Measurements from ENCODE around the gene WDR33.

WDR33 gene

DNA sequence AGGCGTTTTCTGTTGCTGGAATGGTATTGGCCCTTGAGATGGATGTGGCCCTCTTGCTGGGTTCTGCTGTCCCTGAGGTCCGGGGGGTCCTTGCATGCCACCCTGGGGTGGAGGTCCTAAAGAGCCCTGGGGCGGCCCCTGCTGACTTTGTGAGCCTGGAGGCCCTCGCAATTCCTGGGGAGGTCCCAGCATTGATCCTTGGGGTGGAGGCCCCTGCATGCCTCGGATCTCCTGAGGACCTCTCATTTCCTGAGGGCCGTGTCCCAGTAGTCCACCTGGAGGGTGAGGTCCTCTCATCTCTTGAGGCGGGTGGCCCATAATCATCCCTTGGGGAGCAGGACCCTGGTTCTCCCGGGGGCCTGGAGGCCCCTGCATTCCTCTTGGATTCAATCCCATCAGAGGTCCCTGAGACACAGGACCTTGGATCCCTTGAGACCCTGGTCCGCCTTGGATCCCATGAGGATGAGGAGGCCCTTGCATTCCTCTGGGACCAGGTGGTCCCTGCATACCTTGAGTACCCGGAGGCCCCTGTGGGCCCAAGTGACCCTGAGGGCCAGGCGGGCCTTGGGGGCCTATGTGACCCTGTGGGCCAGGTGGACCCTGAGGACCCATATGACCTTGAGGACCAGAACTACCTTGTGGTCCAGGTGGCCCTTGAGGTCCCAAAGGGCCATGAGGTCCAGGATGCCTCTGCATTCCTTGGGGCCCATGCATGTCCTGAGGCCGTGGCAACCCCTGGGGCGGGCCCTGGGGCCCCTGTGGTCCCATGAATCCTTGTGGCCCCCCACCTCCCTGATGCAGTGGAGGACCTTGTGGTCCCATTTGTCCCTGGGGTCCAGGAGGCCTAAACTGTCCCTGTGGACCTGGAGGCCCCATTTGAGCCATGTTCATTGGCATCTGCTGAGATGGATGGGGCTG, 91.4 kb downstream of the WDR33 start:
- DNase-seq (ENCODE audit: low spot score) = no peak

DNA sequence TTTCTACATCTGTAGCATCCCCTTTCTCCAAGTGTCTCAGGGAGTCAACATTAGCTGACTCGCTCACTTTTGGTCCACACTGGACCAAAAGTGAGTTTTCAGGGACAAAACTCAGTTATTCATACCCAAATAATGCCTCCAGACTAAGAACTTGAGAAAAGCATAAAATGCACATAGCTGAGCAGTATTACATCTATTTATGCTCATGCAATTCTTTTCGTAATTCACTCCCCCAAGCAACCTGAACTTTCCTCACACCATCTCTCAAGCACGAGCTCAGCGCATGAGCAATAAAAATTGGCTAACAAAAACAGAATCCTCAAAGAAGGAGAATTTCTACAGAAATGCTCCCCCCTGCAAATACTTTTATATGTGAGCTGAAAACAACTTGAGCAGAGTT, 92.7 kb downstream of the WDR33 start:
- no peak for DNase-seq (ENCODE audit: low spot score)

DNA sequence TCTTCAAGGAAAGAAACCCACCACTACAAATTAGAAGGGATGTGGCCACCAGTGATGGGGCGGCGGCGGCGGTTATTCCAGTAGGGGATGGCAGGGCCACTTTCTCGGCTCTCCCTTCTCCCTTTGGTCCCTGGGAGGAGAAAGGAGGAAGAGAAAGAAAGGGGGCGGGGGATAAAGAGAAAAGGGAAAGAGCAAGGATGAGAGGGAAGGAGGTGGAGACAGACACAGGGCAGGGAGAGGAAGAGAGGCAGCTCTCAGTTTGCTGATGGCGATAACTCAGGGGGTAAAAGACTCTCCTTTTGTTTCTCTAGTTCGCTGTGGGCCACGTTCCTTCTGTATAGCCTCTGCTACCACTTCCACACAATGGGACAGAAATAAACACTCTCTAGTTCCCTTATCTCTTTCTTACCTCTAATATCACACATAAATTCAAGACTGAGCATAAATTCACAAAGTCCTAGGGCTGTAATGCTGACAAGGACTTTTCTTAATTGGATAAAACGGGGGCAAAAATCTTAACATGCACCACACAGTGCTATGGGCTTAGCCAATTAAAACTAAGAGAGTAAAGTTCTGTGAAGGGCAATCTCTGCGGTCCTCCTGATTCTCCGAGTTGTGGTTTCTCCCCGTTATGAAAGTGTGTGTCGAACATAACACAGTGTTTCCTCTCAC, 95.1 kb downstream of the WDR33 start:
- DNase-seq (ENCODE audit: low spot score) = no peak

DNA sequence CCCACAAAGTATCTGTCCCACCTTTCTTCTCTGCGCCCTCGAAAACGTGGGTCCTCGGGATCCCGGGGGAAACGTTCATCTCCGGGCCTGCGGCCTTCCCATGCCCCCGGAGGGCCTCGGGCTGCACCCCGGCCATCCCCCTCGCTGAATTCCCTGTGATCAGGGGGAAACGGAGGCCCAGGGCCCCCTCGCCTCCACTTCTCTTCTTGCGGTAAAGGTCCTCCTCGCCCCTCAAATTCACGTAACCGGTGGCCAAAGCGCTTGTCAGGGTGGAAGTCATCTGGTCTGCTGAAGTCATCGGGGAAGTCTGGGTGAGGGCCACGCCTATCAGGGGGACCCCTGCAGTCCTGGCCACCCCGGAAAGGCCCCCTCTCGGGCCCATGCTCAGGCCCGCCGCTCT, 97.4 kb downstream of the WDR33 start:
- DNase-seq (ENCODE audit: low spot score) = no peak

DNA sequence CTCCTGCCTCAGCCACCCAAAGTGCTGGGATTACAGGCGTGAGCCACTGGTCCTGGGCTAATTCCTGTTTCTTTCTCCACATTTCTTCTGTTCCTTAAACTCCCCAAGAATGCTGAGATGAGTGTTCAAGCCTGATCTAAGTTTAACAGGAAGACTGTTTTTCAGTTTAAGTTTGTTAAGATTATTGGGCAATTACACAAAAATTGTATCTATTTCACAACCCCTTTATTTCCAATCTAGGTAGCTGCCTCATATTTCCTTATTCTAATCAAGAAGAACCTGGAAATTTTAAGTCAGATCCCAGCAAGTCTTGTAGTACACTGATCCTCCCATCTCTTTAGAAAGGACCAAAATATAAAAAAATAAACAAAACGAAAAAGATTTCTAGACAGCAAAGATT, 98.0 kb downstream of the WDR33 start:
- DNase-seq (ENCODE audit: low spot score) = no peak

DNA sequence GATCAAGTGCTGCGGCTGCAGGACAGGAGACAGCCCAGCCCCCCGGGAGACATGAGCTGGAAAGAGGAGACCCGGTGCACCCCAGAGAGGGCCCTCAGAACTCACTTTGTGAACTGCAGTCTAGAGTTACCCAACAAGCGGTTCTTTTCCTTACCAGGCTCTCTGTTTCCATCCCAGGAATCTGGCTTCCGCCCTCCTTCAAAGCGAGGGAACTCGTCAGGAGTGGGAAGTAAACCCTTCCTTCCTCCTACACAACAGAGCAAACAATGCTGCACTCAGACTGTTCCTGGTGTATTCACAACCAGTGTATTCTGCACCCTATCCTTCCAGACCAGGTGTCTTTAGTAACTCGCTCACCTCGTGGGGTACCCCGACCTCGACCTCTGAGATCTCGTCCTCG, 101.6 kb downstream of the WDR33 start:
- no peak for DNase-seq (ENCODE audit: low spot score)

DNA sequence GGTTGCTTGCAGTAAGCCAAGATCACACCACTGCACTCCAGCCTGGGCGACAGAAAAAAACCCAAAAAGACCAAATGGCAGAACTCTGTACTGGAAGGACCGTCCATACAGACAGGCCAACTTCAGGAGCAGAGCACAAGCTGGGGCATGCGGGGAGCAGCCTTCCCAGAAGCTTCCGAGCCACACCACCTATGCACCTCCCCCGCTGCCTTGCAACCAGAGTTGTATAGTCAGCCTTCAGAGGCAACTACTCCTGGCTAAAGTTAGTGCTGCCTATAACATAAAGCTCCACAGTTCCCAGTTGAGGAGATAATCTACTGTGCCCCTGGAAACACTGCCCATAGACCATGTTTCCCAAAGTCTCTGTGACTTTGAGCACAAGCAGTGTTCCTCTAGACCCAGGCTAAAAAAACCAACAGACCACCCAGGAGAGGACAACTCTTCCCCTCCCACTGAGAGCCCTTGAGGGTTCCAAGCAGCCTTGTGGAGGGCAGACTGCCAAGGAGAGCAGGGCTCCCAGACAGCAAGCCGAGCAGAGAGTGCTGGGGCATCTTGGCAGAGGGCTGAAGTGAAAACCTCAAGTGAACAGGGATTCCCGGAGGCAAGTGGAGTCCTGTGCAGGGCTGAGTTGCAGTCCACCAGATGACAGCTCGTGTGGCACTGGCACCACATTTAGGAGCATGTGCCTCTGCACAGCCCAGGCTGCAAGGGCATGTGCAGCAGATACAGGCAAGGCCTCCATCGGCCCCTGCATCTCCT, 102.9 kb downstream of the WDR33 start:
- no peak for DNase-seq (ENCODE audit: low spot score)

DNA sequence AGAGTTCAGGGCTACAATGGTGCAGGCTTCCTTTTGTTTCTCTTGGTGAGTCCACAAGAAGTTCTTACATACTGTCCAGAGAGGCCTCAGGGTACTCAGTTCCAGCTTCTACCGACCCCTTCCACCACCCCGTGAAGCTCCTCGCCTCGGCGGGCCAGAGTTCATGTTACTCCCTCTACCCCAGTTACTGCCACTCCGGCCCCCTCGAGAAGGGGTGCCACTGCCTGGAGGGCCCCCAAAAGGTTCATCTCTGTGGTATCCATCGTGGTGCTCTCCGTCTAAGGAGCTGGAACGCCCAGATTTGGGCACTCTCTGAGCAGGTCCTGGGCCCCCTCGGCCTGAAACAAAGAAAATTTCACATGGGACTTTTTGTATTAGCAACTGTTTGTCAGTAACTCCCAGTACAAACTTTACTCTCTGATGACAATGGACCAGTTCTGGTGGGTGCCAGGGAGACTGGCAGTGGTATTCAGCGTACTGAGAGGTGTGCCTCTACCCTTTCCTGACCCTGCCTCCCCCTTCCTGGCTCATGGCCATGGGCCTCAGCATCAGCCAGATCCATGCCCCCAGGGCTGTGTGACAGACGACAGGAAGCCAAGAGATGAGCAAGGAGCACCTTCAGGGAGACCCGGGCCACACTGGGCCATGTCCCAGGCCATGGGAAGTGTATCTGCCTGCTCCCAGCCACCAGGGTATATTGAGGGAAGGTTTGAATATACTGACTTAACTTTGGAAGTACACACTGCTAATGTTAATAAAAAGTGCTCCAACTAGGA, 104.6 kb downstream of the WDR33 start:
- no peak for DNase-seq (ENCODE audit: low spot score)

DNA sequence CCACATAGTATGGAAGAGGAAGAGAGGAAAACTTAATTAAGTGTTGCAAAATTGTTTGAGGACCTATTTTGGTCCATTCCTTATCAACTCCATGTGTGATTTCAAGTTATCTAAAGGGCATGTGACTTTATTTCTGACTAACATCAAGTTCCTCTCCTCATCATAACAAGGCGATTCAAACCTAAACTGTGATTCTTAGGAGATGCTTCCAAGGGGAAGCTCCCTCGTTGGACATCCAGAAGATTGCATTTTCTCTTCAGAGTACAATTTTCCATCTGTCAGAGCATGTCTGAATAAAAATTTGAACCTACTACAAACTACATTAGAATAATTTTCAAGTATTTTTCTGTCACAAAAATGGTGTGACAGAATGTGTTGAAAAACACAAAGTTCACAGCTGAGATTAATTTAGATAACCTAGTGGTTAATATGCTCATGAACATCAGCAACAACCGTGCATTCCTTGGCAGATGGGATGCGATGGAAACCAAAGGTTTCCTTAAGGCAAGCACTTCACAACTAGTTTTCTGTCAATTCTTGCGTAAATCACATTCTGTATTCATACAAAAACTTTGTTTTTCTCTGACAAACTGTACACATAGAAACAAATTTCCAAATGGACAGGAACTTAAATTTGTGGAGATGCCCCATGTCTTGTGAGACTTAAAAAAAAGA, 105.4 kb downstream of the WDR33 start:
- no peak for DNase-seq (ENCODE audit: low spot score)

DNA sequence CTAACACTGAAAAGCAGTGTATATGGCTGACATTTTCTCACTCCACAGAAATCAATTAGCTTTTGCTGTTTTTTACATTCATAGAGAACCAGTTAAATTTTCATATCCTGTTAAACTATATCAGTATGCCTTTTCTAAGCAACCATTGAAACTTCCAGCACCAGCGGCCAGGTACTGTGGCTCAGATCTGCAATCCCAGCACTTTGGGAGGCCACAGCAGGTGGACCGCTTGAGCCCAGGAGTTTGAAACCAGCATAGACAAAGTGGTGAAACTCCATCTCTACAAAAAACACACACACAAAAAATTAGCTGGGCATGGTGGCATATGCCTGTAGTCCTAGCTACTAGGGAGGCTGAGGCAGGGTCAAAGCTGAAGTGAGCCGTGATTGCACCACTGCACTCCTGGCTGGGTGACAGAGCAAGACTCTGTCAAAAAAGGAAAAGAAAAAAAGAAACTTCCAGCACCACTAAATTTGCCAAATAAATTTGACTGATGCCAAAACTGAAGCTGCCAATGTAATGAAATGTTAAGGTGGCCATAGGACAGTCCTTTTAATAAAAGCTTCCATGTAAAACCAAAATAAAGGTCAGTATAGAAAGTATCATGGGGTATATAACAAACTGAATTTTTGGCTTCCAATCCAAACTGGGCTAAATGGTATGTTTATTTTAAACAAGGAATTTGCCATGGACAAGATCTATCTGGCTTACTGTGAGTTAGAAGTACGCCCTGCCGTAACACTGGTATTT, 106.2 kb downstream of the WDR33 start:
- DNase-seq (ENCODE audit: low spot score) = no peak

DNA sequence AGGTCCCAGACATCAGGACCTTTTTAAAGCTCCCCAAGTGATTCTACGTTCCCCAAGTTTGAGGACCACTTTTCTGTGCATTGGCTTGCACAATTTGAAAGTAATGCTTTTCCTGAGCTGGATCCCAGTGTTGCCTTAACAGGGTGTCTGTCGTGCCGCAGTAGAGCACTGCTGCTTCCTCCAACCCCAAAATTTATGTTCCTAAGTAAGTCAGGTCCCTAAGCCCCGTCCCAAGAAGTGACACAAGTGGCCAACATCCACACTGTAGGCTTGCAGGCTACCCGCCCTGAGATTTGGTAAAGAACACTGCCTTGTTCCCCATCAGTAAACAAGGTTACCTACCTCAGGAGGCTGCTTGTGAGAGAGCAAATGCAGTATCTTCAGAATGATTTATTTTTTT, 107.7 kb downstream of the WDR33 start:
- no peak for DNase-seq (ENCODE audit: low spot score)

DNA sequence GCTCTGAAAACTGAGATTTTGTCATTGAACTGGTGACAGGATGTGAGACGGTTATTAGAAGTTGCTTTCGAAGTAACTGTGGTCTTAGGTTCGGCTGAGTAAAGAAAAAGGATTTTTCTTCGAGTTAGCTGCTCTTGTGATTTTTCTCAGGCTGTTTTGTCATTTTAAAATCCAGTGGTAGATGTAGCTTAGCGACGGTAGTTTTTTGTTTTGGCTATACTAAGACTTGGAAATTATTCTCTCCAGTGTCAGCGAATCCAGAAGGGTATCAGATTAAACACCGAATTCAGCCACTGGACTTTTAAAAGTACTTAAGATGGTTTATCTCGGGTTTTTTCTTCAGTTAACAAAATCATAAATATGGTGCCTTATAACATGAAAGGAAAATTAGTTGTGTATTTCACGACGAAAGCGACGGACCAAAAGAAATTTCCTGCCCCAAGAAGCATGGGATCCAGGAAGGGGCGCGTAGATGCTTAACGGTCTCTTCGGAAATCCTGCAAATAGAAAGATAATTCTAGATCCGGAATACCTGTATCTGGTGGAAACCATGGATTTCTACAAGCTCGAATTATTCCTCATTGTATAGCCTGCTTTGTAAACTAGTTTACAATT, 108.5 kb downstream of the WDR33 start:
- DNase-seq (ENCODE audit: low spot score) = no peak

DNA sequence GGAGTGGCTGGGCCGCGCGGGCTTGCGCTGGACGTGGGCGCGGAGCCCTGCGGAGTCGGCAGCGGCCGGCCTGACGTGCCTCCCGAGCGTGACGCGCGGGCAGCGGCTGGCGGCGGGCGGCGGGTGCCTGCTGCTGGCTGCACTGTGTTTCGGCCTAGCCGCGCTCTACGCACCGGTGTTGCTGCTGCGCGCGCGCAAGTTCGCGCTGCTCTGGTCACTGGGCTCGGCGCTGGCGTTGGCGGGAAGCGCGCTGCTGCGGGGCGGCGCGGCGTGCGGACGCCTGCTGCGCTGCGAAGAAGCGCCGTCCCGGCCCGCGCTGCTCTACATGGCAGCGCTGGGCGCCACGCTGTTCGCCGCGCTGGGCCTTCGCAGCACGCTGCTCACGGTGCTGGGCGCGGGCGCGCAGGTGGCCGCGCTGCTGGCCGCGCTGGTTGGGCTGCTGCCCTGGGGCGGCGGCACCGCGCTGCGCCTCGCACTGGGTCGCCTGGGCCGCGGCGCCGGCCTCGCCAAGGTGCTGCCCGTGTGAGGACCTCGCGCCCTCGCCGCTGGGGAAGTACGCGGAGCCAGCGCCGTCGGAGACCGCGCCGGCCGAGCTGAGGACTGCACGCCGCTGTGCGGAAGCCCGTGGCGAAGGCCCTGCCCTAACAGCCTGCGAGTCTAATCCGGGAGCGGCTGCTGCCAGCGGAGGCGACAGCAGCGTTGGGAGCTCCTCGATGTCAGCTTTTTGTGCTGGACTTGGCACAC, 109.1 kb downstream of the WDR33 start:
- peak; percentile 79 for DNase-seq (ENCODE audit: low spot score)

DNA sequence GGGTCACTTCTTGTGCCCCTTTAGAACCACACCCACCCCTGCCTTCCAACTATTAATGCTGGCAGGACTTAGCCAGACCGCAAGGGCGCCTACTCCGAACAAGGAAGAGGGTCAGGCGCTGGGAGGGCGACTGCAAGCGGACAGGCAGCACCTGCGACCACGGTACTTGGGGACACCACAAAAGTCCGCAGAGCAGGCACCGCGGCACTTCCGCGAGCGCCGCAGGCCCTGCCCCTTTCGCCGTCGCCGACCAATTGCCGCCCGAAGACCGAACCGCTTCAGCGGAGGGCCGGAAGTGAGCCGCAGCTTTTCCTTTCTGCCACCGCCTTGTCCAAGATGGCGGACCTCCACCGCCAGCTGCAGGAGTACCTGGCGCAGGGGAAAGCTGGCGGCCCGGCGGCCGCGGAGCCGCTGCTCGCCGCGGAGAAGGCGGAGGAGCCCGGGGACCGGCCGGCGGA, 109.7 kb downstream of the WDR33 start, which contains the start of gene SFT2D3:
TSS of gene SFT2D3 (plus strand) at position 305 of the 458 bp plus-strand sequence. CDS start at position 337, 32 bp downstream.
- DNase-seq (ENCODE audit: low spot score) = peak; percentile 96

DNA sequence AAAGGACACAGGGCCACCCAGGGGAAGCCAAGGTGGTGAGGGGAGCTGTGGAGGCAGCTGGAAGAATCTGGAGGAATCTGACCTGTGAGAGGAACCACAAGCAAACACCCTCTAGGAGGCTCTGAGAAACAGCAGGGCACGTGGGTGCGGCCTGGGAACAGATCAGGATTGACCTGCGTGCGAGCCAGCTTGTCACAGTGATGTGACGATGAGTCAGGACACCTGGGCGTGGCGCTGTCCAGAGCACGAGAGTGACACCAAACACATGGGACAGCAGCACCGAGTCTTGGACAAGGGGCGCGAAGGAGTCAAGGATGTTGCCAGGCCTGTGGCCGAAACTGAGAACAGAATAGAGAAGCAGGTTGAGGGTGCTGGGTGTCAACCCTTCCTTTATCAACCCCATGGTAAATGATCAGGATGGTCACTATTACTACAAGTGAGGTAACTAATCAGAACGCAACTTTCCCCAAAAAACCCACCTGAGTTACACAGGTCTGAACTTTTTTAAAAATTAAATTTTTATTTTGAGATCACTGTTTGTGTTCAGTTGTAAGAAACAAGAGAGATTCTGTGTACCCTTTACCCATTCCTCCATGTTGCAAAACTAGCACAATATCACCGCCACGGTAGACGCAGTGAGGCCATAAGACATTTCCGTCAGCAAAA, 110.3 kb downstream of the WDR33 start:
- DNase-seq (ENCODE audit: low spot score) = peak; percentile 97

DNA sequence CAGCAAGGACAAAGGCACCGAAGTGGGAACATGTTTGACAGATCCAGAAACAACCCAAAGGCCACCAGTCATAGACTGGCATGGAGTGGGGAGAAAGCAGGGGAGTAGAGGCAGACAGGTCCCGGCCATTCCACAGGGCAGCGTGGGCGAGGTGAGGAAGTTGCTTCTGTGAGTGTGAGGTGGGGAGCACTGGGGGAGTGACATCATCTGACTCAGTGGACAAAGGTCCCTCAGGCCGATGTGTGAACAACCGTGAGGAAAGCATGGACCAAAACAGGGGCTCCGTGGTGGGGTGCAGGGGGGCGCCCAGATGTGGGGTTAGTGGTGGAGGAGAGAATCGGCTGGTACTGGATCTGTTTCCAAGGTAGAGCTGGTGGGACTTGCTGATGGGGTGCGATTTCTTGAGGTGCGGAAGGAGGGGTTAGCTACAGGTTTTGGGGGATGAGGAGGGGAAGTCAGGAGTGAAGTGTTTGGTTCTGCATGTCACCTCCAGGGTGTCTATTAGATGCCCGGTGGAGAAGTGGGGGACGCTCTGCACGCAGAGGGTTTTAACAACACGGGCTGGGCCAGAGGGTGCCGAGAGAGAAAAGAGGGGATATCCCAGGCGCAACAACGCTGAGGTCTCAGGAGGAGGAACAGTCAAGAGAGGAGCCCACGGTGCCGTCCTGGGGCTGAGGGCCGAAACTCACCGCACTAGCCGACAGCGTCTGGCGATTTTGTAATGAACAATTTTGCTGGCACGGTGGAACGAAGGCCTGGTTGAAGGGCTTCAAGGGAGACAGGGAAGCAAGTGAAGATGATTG, 112.2 kb downstream of the WDR33 start:
- no peak for DNase-seq (ENCODE audit: low spot score)

DNA sequence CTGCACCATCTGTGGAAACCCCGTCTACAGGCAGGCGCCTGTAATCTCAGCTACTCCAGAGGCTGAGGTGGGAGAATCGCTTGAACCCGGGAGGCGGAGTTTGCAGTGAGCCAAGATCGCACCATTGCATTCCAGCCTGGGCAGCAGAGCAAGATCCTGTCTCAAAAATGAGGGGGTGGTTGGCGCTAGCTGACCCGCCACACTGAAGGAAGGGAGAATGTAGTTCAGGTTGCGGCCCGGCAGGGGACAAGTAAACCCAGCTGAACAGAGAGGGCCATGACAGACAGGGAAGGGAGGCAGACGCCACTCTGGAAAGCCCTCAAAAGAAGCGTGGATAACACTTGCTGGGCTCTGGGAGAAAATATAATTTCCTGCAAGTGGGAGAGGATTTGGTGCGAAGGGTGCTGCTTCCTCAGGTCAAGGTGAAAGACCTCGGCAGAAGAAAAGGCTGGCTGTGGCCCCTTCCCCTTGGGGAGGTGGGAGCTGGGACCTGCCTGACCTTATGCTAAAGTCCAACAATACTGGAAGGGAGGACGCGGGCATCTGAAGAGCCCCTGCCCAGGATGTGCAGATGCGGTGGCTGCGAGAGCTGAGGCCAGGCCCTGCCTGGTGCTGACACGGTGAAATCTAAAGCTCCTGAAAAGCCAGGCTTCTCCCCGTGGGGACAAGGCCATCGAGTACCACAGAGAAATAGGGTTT, 113.3 kb downstream of the WDR33 start:
- no peak for DNase-seq (ENCODE audit: low spot score)
